ENCODE data around the gene STPG4.
"Not testable (repeated sequence)": the region's sequence is repeated elsewhere in the genome, so short reads cannot be mapped to it uniquely, and the experiment has no call there.

The STPG4 gene

GRCh38 chr2:47155091-47155876 is at the start of gene STPG4:
Gene STPG4 (minus strand): TSS chr2:47155308. CDS start chr2:47155251, 57 bp downstream.
- no peak for DNase-seq

GRCh38 chr2:47204691-47205090 is 49.6 kb upstream of the STPG4 start:
- no peak for DNase-seq

GRCh38 chr2:47203995-47204394 is 48.9 kb upstream of the STPG4 start:
- no peak for DNase-seq

- no peak for DNase-seq
These were observed 46.1 kb upstream of the STPG4 start for GRCh38 chr2:47201224-47201623.

GRCh38 chr2:47198985-47199451 is 43.9 kb upstream of the STPG4 start:
- no peak for DNase-seq

- no peak for DNase-seq
These were observed 41.4 kb upstream of the STPG4 start for GRCh38 chr2:47196499-47196898.

GRCh38 chr2:47196046-47196445 is 40.9 kb upstream of the STPG4 start:
- DNase-seq = no peak

- no peak for DNase-seq
These were observed 40.0 kb upstream of the STPG4 start for GRCh38 chr2:47195148-47195547.

- no peak for DNase-seq
These were observed 39.3 kb upstream of the STPG4 start for GRCh38 chr2:47194410-47194809.

GRCh38 chr2:47193607-47194006 is 38.5 kb upstream of the STPG4 start:
- DNase-seq = no peak

GRCh38 chr2:47190188-47190881 is 35.2 kb upstream of the STPG4 start:
- DNase-seq = peak; percentile 45

GRCh38 chr2:47189635-47190034 is 34.5 kb upstream of the STPG4 start:
- DNase-seq = no peak

GRCh38 chr2:47187069-47187468 is 32.0 kb upstream of the STPG4 start:
- no peak for DNase-seq

- no peak for DNase-seq
These were observed 31.2 kb upstream of the STPG4 start for GRCh38 chr2:47186351-47186750.

- not testable (repeated sequence) for DNase-seq
These were observed 30.0 kb upstream of the STPG4 start for GRCh38 chr2:47185098-47185497.

GRCh38 chr2:47181176-47181575 is 26.1 kb upstream of the STPG4 start:
- DNase-seq = no peak

GRCh38 chr2:47180531-47180930 is 25.4 kb upstream of the STPG4 start:
- no peak for DNase-seq

GRCh38 chr2:47179388-47179787 is 24.3 kb upstream of the STPG4 start:
- DNase-seq = no peak

- no peak for DNase-seq
These were observed 23.2 kb upstream of the STPG4 start for GRCh38 chr2:47178341-47178740.

- no peak for DNase-seq
These were observed 22.0 kb upstream of the STPG4 start for GRCh38 chr2:47177043-47177565.

GRCh38 chr2:47174733-47175361 is 19.7 kb upstream of the STPG4 start:
- DNase-seq = peak; percentile 65

- no peak for DNase-seq
These were observed 19.1 kb upstream of the STPG4 start for GRCh38 chr2:47173986-47174732.

Data from NCI-H2029 treated with DMSO at 0.1 percent for 48 hours (cell line).